ENCODE data around the gene ABL2.

DNA sequence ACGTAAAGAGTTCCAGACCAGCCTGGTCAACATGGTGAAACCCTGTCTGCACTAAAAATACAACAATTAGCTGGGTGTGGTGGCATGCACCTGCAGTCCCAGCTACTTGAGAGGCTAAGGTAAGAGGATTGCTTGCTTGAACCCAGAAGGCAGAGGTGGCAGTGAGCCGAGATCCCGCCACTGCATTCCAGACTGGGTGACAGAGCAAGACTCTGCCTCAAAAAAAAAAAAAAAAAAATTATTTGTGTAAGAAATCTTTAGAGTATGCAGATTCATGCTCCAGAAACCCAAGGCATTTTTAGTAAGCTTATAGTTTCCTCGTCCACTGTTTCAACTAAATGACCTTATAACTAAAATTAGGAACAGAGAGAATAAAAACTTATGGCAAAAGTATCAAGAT lies 51.3 kb downstream of the ABL2 start:
- TF ChIP-seq, protein P1, sequence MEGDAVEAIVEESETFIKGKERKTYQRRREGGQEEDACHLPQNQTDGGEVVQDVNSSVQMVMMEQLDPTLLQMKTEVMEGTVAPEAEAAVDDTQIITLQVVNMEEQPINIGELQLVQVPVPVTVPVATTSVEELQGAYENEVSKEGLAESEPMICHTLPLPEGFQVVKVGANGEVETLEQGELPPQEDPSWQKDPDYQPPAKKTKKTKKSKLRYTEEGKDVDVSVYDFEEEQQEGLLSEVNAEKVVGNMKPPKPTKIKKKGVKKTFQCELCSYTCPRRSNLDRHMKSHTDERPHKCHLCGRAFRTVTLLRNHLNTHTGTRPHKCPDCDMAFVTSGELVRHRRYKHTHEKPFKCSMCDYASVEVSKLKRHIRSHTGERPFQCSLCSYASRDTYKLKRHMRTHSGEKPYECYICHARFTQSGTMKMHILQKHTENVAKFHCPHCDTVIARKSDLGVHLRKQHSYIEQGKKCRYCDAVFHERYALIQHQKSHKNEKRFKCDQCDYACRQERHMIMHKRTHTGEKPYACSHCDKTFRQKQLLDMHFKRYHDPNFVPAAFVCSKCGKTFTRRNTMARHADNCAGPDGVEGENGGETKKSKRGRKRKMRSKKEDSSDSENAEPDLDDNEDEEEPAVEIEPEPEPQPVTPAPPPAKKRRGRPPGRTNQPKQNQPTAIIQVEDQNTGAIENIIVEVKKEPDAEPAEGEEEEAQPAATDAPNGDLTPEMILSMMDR (IDR thresholded peaks at IDR 0.05 in 4 of 5, conservative IDR thresholded peaks at IDR 0.05 in 1 of 5): no peak
- TF ChIP-seq POLR2A (IDR thresholded peaks at IDR 0.05): no peak
